ENCODE data around the gene EBF4.

- TF ChIP-seq TAF1 (IDR thresholded peaks at IDR 0.05; ENCODE audit: low read depth), result no peak
- no peak for TF ChIP-seq CTCF (IDR thresholded peaks at IDR 0.05; ENCODE audit: poor library complexity, severe bottlenecking)
- no peak for TF ChIP-seq POLR2AphosphoS5 (IDR thresholded peaks at IDR 0.05)
- TF ChIP-seq RAD21 (conservative IDR thresholded peaks at IDR 0.05), result no peak
- no peak for TF ChIP-seq EP300 (conservative IDR thresholded peaks at IDR 0.05; ENCODE audit: poor library complexity, severe bottlenecking)
- TF ChIP-seq REST (IDR thresholded peaks at IDR 0.05; ENCODE audit: borderline replicate concordance), result no peak
- TF ChIP-seq EZH2 (IDR thresholded peaks at IDR 0.05; ENCODE audit: borderline replicate concordance, insufficient read depth, low read length, poor library complexity, severe bottlenecking), result no peak
- no peak for TF ChIP-seq SMC3 (conservative IDR thresholded peaks at IDR 0.05; ENCODE audit: poor library complexity)
Observed at GRCh38 chr20:2795451-2795850, 102.9 kb downstream of the EBF4 start.

Measured in neural cell (in vitro differentiated cells).